ENCODE measurements around the gene OR52D1. TPM values are rescaled to one million over a fixed set of nuclear protein-coding genes. Genes with fewer than 3 reads are reported as not detected.

Gene OR52D1
- total RNA-seq, 1 donor from 2014 or later = not detected

- intact Hi-C loops (cut with DNase I) = no loop called here
These were observed 19.4 kb downstream of the OR52D1 start for GRCh38 chr11:5507933-5508305.

DNA sequence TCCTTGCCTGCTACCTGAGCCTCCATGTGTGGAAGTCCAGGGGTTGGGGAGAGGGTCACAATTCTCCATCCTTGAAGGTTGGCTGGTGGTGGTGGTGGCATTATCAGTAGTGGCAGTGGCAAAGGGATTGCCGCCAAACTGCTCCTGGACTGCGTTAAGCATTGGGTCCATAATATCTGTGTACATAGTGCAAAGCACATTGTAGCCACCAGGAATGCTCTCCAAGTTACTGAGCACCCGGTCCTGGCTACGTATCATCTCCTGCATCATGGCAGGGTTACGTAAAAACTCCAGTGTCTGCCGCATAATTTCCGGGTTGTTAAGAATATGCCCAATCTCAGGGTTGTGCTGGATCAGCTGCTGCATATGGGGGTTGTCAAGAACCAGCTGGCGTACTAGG, 20.1 kb downstream of the OR52D1 start:
- intact Hi-C loops (cut with DNase I) = no loop called here

More at GRCh38 chr11:5507933-5508305, 19.4 kb downstream of the OR52D1 start:
- no peak for DNase-seq (ENCODE audit: low spot score)

DNA sequence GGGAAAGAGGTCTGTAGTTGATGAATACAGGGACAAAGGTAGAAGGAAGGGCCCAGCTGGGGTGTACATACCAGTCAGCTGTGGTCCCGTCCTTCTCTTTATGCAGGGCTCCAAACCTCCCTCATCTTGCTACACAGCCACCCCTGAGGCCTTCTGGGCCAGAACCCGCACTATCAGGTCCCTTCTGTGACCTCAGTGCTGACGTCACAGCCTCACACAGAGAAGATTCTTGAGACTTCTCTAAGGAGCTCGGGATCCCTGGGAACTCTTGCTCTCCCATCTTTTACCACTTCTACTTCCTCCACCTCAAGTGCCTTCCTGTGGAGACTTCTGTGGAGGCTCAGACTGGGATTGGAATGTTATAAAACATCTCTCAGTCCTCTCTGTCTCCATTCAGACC, 21.3 kb downstream of the OR52D1 start, which contains the start of gene UBQLN3:
UBQLN3 (minus strand) TSS at position 155 of the 400 bp plus-strand sequence. CDS start 399 bp downstream, outside the sequence.
- no peak for DNase-seq (ENCODE audit: low spot score)
- intact Hi-C loops (cut with DNase I) = no loop called here

More for the DNA sequence above, 20.1 kb downstream of the OR52D1 start:
- DNase-seq (ENCODE audit: low spot score) = no peak

DNA sequence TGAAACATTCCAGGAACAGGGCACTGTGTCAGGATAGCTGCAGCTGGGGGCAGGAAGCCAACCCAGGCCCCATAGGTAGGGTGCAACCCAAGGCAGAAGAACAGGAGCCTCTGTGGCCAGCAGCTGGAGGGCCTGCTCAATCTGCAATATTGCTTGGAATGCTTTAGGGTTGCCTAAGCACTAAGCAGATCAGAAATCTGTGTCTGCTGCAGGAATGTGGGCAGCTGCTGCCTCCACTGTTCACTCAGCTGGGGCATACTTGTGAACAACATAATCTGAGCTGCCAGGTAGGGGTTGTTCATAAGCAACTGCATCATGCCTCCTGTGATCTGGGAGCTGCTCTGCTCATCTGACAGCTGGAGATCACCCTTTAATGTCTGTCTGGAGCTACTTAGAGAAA, 26.4 kb downstream of the OR52D1 start:
- intact Hi-C loops (cut with DNase I) = no loop called here
- DNase-seq (ENCODE audit: low spot score) = no peak

- DNase-seq (ENCODE audit: low spot score) = no peak
- intact Hi-C loops (cut with DNase I) = no loop called here
These were observed 28.1 kb downstream of the OR52D1 start, which contains the start of gene UBQLNL for GRCh38 chr11:5516599-5516998. Gene UBQLNL, minus strand, starts transcription at chr11:5516699. Its CDS starts 258 bp downstream, at chr11:5516441.

GRCh38 chr11:5521540-5521939, 33.1 kb downstream of the OR52D1 start:
- intact Hi-C loops (cut with DNase I) = no loop called here
- no peak for DNase-seq (ENCODE audit: low spot score)

DNA sequence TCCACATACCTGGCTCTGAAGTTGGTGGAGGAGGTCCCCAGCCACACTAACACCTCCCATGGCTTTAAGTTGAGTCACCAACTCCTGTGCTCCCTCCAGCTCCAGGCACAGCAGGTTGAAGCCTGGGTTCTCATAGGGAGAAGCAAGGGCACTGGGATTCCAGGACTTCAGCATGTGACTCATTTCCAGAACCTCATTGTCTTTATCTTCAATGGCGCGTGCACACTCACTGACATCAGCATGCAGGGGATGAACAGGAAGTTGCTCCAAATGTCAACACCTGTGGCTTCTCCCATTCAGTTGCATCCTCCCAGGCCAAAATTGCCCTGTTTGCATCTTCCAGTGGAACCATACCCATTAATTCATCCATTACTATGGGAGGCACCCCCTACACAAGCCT, 33.8 kb downstream of the OR52D1 start:
- no peak for DNase-seq (ENCODE audit: low spot score)

GRCh38 chr11:5524756-5525155, 36.3 kb downstream of the OR52D1 start:
- intact Hi-C loops (cut with DNase I) = no loop called here
- DNase-seq (ENCODE audit: low spot score) = no peak

More for the DNA sequence above, 33.8 kb downstream of the OR52D1 start:
- intact Hi-C loops (cut with DNase I) = no loop called here

DNA sequence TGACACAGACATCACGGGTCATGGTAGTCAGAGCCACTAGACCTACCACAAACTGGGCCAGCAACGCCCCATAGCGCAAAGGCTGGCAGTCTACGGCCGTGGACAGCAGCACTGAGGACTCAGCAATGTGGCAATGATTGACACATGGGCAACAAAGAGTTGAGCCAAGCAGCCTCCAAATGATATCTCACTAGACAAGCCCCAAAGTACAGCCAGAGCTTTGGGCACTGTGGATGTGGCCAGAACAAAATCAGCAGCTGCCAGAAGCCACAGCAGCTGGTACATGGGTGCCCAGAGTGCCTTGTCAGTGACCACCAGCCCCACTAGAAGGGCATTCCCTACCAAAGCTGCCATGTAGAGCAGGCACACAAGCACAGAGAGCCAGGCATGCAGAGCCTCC, 39.2 kb downstream of the OR52D1 start:
- intact Hi-C loops (cut with DNase I) = no loop called here
- DNase-seq (ENCODE audit: low spot score) = no peak

GRCh38 chr11:5528495-5528894, 40.0 kb downstream of the OR52D1 start:
- DNase-seq (ENCODE audit: low spot score) = no peak
- intact Hi-C loops (cut with DNase I) = no loop called here

- intact Hi-C loops (cut with DNase I) = no loop called here
These were observed 42.8 kb downstream of the OR52D1 start for GRCh38 chr11:5531053-5531831.

GRCh38 chr11:5534046-5534445, 45.6 kb downstream of the OR52D1 start:
- intact Hi-C loops (cut with DNase I) = no loop called here

More at GRCh38 chr11:5531053-5531831, 42.8 kb downstream of the OR52D1 start:
- no peak for DNase-seq (ENCODE audit: low spot score)

DNA sequence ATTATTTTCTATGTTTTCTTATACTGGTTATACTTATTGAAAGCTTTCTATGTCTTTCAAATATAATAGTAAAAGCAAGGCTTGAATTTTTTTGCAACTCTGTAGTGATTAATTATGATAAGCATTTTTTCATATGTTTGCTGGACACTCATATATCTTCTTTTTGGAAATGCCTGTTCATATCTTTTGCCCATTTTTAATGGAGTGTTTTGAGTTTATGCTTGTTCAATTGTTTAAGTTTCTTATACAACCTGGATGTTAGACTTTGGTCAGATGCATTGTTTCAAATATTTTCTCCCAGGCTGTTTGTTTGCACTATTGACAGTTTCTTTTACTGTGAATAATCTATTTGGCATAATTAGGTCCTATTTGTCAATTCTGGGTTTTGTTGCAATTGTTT, 48.0 kb downstream of the OR52D1 start:
- no peak for DNase-seq (ENCODE audit: low spot score)
- intact Hi-C loops (cut with DNase I) = no loop called here

More at GRCh38 chr11:5534046-5534445, 45.6 kb downstream of the OR52D1 start:
- no peak for DNase-seq (ENCODE audit: low spot score)

Other genes starting within 250 kb of the OR52D1 start
- not detected for gene HBG1, start 238.8 kb upstream of the OR52D1 start, total RNA-seq
- gene HBG2, start 233.9 kb upstream of the OR52D1 start, total RNA-seq = 0.94 TPM
- not detected for gene HBE1, start 218.7 kb upstream of the OR52D1 start, total RNA-seq
- not detected for gene OR51B4, start 186.7 kb upstream of the OR52D1 start, total RNA-seq
- not detected for gene OR51B2, start 164.4 kb upstream of the OR52D1 start, total RNA-seq
- not detected for gene OR51B5, start 145.2 kb upstream of the OR52D1 start, total RNA-seq
- not detected for gene OR51B6, start 137.2 kb upstream of the OR52D1 start, total RNA-seq
- gene OR51M1, start 104.9 kb upstream of the OR52D1 start, total RNA-seq = not detected
- not detected for gene OR51Q1, start 66.6 kb upstream of the OR52D1 start, total RNA-seq
- not detected for gene OR51I1, start 47.2 kb upstream of the OR52D1 start, total RNA-seq
- gene OR51I2, start 39.4 kb upstream of the OR52D1 start, total RNA-seq = not detected
- gene UBQLN3, start 21.3 kb downstream of the OR52D1 start, total RNA-seq = not detected
- gene UBQLNL, start 28.0 kb downstream of the OR52D1 start, total RNA-seq = 0.11 TPM
- not detected for gene OR52H1, start 59.9 kb downstream of the OR52D1 start, total RNA-seq
- not detected for gene OR52B6, start 92.2 kb downstream of the OR52D1 start, total RNA-seq
- 0.46 TPM for gene TRIM6, start 108.0 kb downstream of the OR52D1 start, total RNA-seq
- gene TRIM34, start 136.3 kb downstream of the OR52D1 start, total RNA-seq = 2.3 TPM
- gene TRIM5, start 196.4 kb downstream of the OR52D1 start, total RNA-seq = 6.4 TPM
- 16.1 TPM for gene TRIM22, start 201.1 kb downstream of the OR52D1 start, total RNA-seq
- gene OR56B1, start 247.8 kb downstream of the OR52D1 start, total RNA-seq = not detected

All from cardiac septum (tissue), 1 donor.